ENCODE results near the gene TTLL5. TPM values are rescaled to one million over a fixed set of nuclear protein-coding genes. Genes with fewer than 3 reads are reported as not detected.

Gene TTLL5
- total RNA-seq, 1 experiment from 2014 or later: 34.7 TPM

DNA sequence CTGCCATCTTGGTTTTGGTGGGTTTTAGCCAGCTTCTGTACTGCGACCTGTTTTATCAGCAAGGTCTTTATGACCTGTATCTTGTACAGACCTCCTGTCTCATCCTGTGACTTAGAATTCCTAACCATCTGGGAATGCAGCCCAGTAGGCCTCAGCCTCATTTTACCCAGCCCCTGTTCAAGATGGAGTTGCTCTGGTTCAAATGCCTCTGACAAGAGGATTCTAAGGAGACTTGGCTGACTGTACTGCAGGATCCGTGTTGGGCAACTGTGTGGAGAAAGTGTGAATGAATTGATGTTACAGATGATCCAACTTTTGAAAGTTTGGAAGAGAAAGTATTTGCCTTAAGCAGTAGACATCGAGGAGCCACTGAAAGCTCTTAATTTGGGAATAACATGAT lies 91.0 kb downstream of the TTLL5 start:
- no peaks in the 10 kb centered on the region for H3K9me3 ChIP-seq (ENCODE audit: low read length)
- DNase-seq (no peak), ATAC-seq (no peak)
- no peak overlapping the region for H3K9ac ChIP-seq (ENCODE audit: low read length)
- H3K4me1 ChIP-seq (ENCODE audit: insufficient read depth, low read length): no peaks in the 10 kb centered on the region
- H3K36me3 ChIP-seq (ENCODE audit: low read depth, low read length): peaks cover 14% of the 10 kb centered on the region
- H3F3A ChIP-seq (ENCODE audit: low read length, unreplicated experiment): no peaks in the 10 kb centered on the region
- H3K79me2 ChIP-seq (ENCODE audit: low read length): no peaks in the 10 kb centered on the region
- H2AFZ ChIP-seq (ENCODE audit: low read length): no peak overlapping the region
- no peak overlapping the region for H3K4me3 ChIP-seq (ENCODE audit: low read length)
- no peaks in the 10 kb centered on the region for H4K20me1 ChIP-seq (ENCODE audit: low read length)
- no TSS peak for BruUV-seq (replicated peaks)
- no peaks in the 10 kb centered on the region for H3K27me3 ChIP-seq (ENCODE audit: low read length)
- CTCF ChIA-PET: no interaction called here
- intact Hi-C loops (cut with micrococcal nuclease): loop anchor here (5.0 kb wide), 1 partner anchor 35 kb away; no protein-coding TSS in a partner anchor
- no peak overlapping the region for H3K4me2 ChIP-seq (ENCODE audit: low read length)
- POLR2A ChIA-PET (ENCODE audit: unreplicated experiment): no interaction called here
- no peak overlapping the region for H3K27ac ChIP-seq (ENCODE audit: low read length)
- H3K9me2 ChIP-seq (replicated peaks; ENCODE audit: low read length): no peaks in the 10 kb centered on the region
- TF ChIP-seq EZH2phosphoT487 (IDR thresholded peaks at IDR 0.05; ENCODE audit: borderline replicate concordance, low read length) (no peak), EZH2 (IDR thresholded peaks at IDR 0.05; ENCODE audit: low read length, unreplicated experiment) (no peak), CTCF (conservative IDR thresholded peaks at IDR 0.05; ENCODE audit: low read depth, low read length) (no peak)

DNA sequence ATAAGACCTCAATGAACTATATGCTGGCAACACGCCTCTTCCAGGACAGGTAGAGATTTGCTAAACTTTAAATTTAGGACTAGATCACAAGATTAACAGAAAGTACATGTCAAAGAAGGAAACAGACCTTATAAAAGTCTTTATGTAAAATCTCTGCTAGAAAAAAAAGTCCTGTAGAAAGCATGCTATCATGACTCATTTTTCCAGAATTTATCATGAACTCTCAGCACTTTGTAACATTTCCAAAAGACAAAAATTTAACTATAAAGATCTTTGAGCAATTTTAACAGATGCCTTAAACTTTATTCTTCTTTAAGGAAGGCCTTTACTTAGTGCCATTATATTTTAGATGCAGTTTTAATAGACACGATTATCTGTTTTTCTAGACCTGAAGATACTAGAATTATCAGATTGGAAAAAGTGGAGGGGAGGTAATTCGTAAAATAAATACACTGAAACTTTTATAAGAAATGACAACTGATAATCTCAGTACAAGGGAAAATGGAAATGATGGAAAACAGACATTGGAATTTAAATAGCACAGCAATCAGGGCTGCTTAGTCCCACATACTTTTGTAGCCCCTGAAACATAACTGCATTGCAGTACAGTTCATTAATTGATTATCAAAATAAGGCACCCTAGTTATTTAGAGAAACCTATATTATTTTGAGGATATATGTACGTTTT lies 92.0 kb downstream of the TTLL5 start:
- BruUV-seq (replicated peaks): no TSS peak
- no peaks in the 10 kb centered on the region for H3F3A ChIP-seq (ENCODE audit: low read length, unreplicated experiment)
- POLR2A ChIA-PET (ENCODE audit: unreplicated experiment): no interaction called here

More for the DNA sequence above, 92.0 kb downstream of the TTLL5 start:
- Histone ChIP-seq H3K4me2 (ENCODE audit: low read length) (no peak overlapping the region), H4K20me1 (ENCODE audit: low read length) (no peaks in the 10 kb centered on the region), H3K4me3 (ENCODE audit: low read length) (no peak overlapping the region), H3K9me3 (ENCODE audit: low read length) (no peaks in the 10 kb centered on the region), H3K27me3 (ENCODE audit: low read length) (no peaks in the 10 kb centered on the region), H2AFZ (ENCODE audit: low read length) (no peak overlapping the region), H3K4me1 (ENCODE audit: insufficient read depth, low read length) (no peaks in the 10 kb centered on the region), H3K9me2 (replicated peaks; ENCODE audit: low read length) (no peaks in the 10 kb centered on the region), H3K9ac (ENCODE audit: low read length) (no peak overlapping the region), H3K27ac (ENCODE audit: low read length) (no peak overlapping the region), H3K79me2 (ENCODE audit: low read length) (no peaks in the 10 kb centered on the region), H3K36me3 (ENCODE audit: low read depth, low read length) (peaks cover 9% of the 10 kb centered on the region)
- no peak for ATAC-seq
- DNase-seq: no peak
- CTCF ChIA-PET: no interaction called here
- intact Hi-C loops (cut with micrococcal nuclease): loop anchor here (5.0 kb wide), 1 partner anchor 36 kb away; no protein-coding TSS in a partner anchor
- TF ChIP-seq EZH2 (IDR thresholded peaks at IDR 0.05; ENCODE audit: low read length, unreplicated experiment) (no peak), CTCF (conservative IDR thresholded peaks at IDR 0.05; ENCODE audit: low read depth, low read length) (no peak), EZH2phosphoT487 (IDR thresholded peaks at IDR 0.05; ENCODE audit: borderline replicate concordance, low read length) (no peak)

All from PC-3 (cell line).